Measurements from ENCODE around the gene SRRM1. TPM values are rescaled to one million over a fixed set of nuclear protein-coding genes. Genes with fewer than 3 reads are reported as not detected.
A peak's percentile ranks its signal among the peaks of the same experiment; 100 is the strongest.

Gene SRRM1
- total and polyA plus RNA-seq, 9 of the 15 experiments (the other 6 are each of a cell fraction or from before 2014, with no cell fraction given) = 54.5 to 268 (median 115) TPM

DNA sequence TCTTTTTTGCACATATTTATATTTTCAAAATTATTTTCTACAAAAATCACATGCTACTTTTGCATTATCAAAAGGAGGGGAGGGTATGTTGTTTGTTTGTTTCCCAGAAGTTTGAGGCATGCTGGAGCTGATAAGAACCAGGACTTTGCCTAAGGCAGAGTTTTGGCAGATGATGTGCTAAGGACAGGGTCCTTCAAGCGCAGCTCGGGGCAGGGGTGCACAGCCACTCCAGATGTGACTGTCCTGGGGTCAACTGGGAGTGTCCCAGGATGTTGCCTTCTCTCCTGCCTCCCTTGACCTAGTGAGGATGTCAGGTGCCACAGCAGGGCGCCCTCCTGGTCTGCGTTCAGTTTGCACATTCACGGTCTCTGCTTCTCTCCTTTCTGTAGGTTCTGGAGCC, 42.6 kb upstream of the SRRM1 start:
- DNase-seq (ENCODE audit: extremely low read depth in 1 of 4, low spot score in 3 of 4) = no peak
- no peak overlapping the region for H3K27ac ChIP-seq (ENCODE audit: extremely low read depth, low read depth, low read length)
- no peaks in the 10 kb centered on the region for H3K9me1 ChIP-seq (ENCODE audit: control insufficient read depth, insufficient read depth, low read length)
- no peaks in the 10 kb centered on the region for H3K9me3 ChIP-seq (replicated peaks; ENCODE audit: control insufficient read depth, insufficient read depth, low read depth, low read length)
- no peaks in the 10 kb centered on the region for H3K36me3 ChIP-seq (ENCODE audit: control insufficient read depth, insufficient read depth, low read length)
- H2AFZ ChIP-seq (ENCODE audit: low read depth, low read length) = no peak overlapping the region
- no peak for FAIRE-seq
- in situ Hi-C loops (cut with MboI) (no loop called here), intact Hi-C loops (cut with micrococcal nuclease) (no loop called here)
- peaks cover 8 to 22% of the 10 kb centered on the region in 2 experiments; a peak in 3 of 5 replicates for H3K27me3 ChIP-seq (ENCODE audit: control insufficient read depth in 2 of 2, insufficient read depth in 2 of 2, low read length in 2 of 2)
- ATAC-seq = no peak; the same call in 2 of the 3 replicates
- peaks cover 0 to 1% of the 10 kb centered on the region in 2 experiments; a peak in 2 of 5 replicates for H3K4me1 ChIP-seq (replicated peaks in 1 of 2; ENCODE audit: control insufficient read depth in 2 of 2, insufficient read depth in 2 of 2, low read length in 2 of 2)
- POLR2A ChIA-PET = no interaction called here
- 0% methylated on average over 5 of the region's 5 CpGs for WGBS (ENCODE audit: insufficient coverage, low coverage, missing lambda C conversion rate)
- BruUV-seq (replicated peaks) = no TSS peak
- no peak overlapping the region for H3K4me3 ChIP-seq
- no peak overlapping the region for H3K9ac ChIP-seq (ENCODE audit: insufficient read depth in 1 of 2, low read depth in 2 of 2, low read length in 2 of 2)
- TF ChIP-seq RFX1 (IDR thresholded peaks at IDR 0.05) = no peak
- no peak for TF ChIP-seq GTF2E2 (tag; IDR thresholded peaks at IDR 0.05)
- no peaks in the 10 kb centered on the region for H3K79me2 ChIP-seq (ENCODE audit: control insufficient read depth, insufficient read depth, low read length)
- no peaks in the 10 kb centered on the region for H4K20me1 ChIP-seq (replicated peaks; ENCODE audit: control insufficient read depth, insufficient read depth, low read length)
- no peak overlapping the region; the same call in 1 of the 2 replicates for H3K4me2 ChIP-seq (ENCODE audit: insufficient read depth, low read length)
- CTCF ChIA-PET (ENCODE audit: low intra/inter-chr PET ratio) = no interaction called here

DNA sequence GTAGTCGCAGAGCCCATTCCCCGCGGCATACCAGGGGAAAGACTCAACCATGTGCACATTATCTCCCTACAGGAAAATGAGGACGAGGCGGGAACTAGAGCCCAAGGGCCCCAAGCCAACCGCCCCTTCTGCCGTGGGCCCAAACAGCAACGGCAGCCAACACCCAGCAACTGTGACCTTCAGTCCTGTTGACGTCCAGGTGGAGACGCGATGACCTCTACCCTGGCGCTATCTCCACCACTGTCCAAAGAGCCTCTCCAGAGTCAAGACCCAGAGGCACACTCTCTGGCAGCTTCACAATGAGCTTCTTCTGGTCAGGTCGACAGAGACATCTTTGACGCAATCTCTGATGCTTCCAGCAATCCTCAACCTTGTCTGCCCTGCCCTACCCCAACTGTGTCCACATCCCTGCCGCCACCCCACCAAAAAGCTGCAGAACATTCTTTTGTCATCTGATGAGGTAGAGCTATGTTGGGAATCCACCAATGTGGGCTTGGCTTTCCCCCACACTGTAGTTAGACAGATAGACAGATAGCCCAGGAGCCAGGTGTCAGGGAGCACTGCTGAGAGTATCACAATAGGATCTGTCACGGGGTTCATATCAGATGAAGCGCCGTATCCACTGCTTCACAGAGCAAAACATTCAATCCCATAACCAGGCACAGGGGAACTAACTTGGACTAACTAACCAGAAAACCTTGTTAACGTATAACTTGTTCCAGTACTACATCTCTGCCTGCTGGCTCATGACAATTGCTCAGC, 37.4 kb upstream of the SRRM1 start:
- H3K4me2 ChIP-seq (ENCODE audit: insufficient read depth, low read length) = no peak overlapping the region
- ChIA-PET CTCF (ENCODE audit: low intra/inter-chr PET ratio) (no interaction called here), POLR2A (interaction anchor here (0.6 to 1.6 kb wide), 4 partner anchors 9 to 36 kb away, joined by 3 to 6 read pairs (median 3); no protein-coding TSS in a partner anchor)
- H2AFZ ChIP-seq (ENCODE audit: low read depth, low read length) = peak overlapping the region; percentile 22; the same call in 1 of the 2 replicates
- intact Hi-C loops (cut with micrococcal nuclease) (no loop called here), in situ Hi-C loops (cut with MboI) (no loop called here)
- TF ChIP-seq, protein P1, sequence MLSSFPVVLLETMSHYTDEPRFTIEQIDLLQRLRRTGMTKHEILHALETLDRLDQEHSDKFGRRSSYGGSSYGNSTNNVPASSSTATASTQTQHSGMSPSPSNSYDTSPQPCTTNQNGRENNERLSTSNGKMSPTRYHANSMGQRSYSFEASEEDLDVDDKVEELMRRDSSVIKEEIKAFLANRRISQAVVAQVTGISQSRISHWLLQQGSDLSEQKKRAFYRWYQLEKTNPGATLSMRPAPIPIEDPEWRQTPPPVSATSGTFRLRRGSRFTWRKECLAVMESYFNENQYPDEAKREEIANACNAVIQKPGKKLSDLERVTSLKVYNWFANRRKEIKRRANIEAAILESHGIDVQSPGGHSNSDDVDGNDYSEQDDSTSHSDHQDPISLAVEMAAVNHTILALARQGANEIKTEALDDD (IDR thresholded peaks at IDR 0.05) = peak; percentile 94
- TF ChIP-seq, protein P2, sequence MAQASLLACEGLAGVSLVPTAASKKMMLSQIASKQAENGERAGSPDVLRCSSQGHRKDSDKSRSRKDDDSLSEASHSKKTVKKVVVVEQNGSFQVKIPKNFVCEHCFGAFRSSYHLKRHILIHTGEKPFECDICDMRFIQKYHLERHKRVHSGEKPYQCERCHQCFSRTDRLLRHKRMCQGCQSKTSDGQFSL (CRISPR knock-in tag; IDR thresholded peaks at IDR 0.05) = no peak
- TF ChIP-seq, protein P2 (tag; IDR thresholded peaks at IDR 0.05) = no peak
- TF ChIP-seq ATF1 (CRISPR knock-in tag; IDR thresholded peaks at IDR 0.05) (no peak), ATF1 (tag; IDR thresholded peaks at IDR 0.05) (0 out of 2 replicates have a peak, but pooled peaks have one; percentile 20)
- no TSS peak for BruUV-seq (replicated peaks)
- no peak for DNase-seq (ENCODE audit: extremely low read depth in 1 of 4, low spot score in 3 of 4)
- H3K4me1 ChIP-seq (replicated peaks in 1 of 2; ENCODE audit: control insufficient read depth in 2 of 2, insufficient read depth in 2 of 2, low read length in 2 of 2) = peaks cover 0 to 4% of the 10 kb centered on the region in 2 experiments; a peak in 1 of 5 replicates
- H3K4me3 ChIP-seq = no peak overlapping the region
- no peak overlapping the region for H3K27ac ChIP-seq (ENCODE audit: extremely low read depth, low read depth, low read length)
- no peaks in the 10 kb centered on the region for H3K79me2 ChIP-seq (ENCODE audit: control insufficient read depth, insufficient read depth, low read length)
- no peaks in the 10 kb centered on the region for H3K9me3 ChIP-seq (replicated peaks; ENCODE audit: control insufficient read depth, insufficient read depth, low read depth, low read length)
- H3K9me1 ChIP-seq (ENCODE audit: control insufficient read depth, insufficient read depth, low read length) = no peaks in the 10 kb centered on the region
- no peak overlapping the region for H3K9ac ChIP-seq (ENCODE audit: insufficient read depth in 1 of 2, low read depth in 2 of 2, low read length in 2 of 2)
- ATAC-seq = peak; percentile 55; the same call in 2 of the 3 replicates
- FAIRE-seq = no peak
- no peaks in the 10 kb centered on the region for H3K36me3 ChIP-seq (ENCODE audit: control insufficient read depth, insufficient read depth, low read length)
- 15% methylated on average over 19 of the region's 19 CpGs for WGBS (ENCODE audit: insufficient coverage, low coverage, missing lambda C conversion rate)
- H4K20me1 ChIP-seq (replicated peaks; ENCODE audit: control insufficient read depth, insufficient read depth, low read length) = no peaks in the 10 kb centered on the region
- H3K27me3 ChIP-seq (ENCODE audit: control insufficient read depth in 2 of 2, insufficient read depth in 2 of 2, low read length in 2 of 2) = peaks cover 15 to 35% of the 10 kb centered on the region in 2 experiments
